A204.1 (cell line): ENCODE results near the gene NIPA2.

Experiments used
- FAIRE-seq: peaks from 2 replicates; lab custom pipeline; 2012; peaks lifted over from hg19 to GRCh38; lab: Jason Lieb, UNC

Gene NIPA2

DNA sequence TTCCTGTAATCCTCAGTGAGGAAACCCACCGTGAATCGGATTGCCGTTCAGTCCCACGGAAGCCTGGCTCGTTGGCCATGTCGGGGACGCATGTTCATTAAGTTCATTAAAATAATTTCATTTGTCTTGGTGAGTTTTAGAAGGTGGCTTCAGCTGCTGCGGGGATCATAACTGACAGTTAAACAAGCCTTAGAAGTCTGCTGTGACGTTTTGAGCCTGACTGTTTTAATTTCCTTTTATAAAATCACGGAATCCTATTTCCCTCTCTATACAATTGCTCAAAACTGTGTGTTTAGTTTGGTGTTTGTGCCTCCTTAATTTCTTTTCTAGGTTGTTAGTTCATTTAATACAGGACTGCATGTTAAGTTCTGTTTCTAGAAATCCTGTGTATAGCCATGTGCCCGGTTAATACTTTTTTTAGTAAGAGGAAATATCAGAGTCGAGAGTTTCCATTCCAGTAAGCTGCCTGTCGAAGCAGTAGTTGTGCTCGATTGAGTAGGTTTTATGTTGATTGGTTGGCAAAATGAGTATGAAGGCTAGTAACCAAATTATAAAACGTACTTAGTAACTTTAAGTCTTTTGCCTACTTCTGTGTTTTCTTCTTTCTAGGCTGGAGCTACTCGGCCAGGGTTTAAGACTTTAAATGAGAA, 705 bp downstream of the NIPA2 start:
- no peak for FAIRE-seq

DNA sequence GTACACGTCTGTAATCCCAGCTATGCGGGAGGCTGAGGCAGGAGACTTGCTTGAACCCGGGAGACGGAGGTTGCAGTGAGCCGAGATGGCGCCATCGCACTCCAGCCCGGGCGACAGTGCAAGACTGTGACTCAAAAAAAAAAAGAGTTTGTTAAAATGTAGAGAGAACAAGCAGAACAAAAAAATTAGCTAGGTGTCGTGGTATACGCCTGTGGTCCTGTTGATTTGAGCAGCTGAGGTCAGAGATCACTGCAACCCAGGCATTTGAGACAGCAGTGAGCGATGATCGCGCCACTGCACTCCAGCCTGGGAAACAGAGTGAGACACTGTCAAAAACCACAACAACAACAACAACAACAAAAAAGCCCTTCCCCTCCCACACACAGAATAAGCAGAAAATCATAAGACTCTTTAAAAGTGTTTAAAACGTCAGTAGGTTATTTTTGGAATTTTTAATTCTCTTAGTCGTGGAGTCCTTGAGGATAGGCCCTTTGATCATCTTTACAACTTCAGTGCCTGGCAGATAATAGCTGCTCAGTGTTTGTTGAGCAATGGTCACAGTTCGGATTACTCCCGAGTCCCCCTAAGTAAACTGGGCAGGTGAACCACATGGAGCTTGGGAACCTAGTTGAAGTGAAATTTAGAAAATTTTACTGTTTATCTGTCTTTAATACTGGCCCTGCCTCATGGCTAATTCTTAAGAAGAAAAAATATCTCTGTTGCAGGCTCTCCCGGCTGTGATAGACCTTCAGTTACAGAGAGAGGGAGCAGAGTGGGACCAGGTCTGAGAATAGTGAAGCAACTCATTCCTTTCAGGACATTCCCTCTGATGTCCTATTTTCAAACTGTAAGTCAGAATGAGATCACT, 6.2 kb downstream of the NIPA2 start:
- no peak for FAIRE-seq

DNA sequence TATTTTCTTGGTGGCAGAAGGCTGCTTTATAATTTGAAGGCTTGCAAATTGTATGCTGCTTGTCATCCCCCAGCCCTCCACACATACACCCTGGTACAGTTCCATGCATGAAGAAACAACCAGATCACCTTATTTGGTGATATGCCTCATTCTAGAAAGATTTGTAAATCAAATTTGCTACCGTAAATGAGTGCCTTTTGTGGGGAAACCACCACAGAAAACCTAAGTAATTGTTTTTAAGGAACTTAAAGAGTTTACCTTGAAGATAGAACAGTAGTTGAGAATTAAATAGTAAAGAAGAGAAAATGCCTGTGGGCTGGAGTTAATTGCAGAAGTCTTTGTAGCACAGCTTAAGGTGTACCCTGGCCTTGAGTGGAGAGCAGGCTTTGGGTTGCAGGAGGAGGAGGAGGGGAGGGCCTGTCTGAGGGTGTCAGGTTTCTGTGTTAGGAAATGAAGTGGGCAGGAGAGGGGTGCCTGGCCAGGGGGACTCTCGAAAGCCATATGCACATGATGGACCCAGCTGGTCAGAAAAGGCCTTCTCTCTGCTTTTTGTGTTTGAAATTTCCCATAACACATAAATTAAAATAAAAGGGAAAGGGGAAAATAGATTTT, 6.9 kb downstream of the NIPA2 start:
- no peak for FAIRE-seq

DNA sequence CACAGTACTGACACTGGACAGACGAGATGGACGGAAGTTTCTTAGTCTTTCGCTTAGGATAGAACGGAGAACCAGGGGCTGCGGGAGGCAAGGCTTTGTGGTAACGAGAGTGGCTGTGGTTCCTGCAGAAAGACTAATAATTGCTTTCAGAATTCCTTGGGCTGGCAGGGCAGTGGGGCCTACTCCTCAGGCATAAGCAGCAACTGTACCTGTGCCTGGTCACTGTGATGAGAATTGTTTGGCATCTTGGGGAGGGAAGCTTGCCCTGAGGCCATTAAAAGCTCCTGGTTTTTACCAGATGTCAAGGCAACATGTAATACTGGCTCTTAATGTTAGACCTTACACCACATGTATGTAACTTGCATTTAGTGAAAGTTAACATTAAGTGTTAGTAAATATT, 7.6 kb downstream of the NIPA2 start:
- FAIRE-seq: no peak

DNA sequence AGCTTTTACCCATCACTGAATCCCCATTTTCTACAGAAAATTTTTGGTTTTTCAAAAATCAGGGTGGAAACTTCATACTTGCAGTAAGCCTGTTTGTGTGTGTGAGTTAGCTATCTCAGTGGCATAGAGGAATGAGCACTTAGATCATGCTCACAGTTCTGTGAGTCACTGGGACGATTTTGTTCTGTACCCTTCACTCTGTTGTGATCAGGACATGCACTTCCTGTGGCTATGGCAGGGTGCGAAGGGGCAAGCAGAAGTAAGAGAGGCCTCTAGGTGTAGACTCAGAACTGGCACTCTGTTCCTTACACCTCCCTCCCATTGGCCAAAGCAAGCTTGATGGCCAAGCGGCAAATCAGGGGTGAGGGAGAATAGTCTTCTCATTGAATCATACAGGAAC, 11.6 kb downstream of the NIPA2 start:
- FAIRE-seq: no peak

DNA sequence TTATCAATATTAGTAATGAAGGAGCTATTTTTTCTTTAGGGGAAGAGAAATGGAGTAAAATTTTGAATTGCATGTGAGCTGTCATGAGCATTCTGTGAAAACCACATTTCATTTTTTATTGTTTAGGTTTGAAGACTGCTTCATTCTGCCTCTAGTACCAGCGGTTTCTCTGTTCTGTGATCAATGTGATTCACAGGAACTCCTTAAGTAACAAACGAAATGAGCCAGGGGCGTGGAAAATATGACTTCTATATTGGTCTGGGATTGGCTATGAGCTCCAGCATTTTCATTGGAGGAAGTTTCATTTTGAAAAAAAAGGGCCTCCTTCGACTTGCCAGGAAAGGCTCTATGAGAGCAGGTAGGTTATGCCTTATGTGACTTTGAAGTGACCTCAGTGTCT, 13.0 kb downstream of the NIPA2 start:
- no peak for FAIRE-seq

DNA sequence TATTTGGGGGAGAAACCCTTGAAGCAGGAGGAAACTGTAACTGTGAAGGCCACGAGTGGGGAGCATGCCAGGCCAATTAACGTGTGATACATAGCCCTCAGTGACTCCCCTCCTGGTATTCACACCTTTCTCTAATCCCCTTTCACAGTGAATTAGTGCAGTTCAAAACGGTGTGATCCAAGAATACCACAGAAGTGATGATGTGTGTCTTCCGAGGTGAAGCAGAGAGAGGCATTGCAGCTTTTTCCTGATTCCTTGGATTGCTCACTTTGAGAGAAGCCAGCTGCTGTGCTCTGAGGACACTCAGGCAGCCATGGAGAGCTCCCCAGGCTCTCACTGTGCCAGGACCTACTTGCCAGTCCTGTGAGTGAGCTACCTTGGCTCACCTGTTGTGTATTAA, 17.3 kb downstream of the NIPA2 start:
- no peak for FAIRE-seq

DNA sequence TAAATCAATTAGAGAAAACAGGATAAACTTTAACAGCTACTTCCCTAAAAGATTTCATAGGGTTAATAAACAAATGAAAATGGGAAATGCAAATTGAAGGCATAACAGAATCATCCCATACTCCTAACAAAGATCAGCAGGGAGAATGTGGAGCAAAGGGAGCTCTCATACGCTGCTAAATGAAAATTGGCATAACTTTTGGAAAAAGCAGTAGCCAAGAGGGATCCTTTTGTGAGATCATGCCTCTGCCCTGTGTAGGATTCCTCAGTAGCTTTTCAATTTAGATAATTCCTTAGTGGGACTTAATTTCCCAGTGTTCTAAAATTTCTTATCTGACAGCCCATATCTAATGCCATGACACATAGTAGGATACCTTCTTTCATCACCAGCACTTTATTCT, 18.2 kb downstream of the NIPA2 start:
- no peak for FAIRE-seq

DNA sequence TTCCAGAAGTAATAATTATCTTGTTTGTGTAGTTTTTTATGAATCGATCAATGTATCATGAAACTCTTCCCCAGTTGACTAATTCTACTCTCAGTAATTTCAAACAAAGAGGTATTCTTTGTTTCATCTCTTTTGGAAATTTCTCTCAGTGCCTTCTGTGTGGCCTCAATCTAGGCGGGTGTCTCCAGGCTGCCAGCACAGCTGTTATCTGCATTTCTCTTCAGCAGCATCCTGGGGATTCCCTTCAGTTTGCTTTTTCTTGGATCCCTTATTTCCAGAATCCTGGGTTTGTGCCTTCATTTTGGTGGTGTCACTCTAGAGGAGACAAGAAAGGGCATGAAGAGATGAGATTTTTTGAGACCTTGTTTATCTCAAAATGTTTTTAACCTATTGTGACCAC, 22.7 kb downstream of the NIPA2 start:
- no peak for FAIRE-seq

DNA sequence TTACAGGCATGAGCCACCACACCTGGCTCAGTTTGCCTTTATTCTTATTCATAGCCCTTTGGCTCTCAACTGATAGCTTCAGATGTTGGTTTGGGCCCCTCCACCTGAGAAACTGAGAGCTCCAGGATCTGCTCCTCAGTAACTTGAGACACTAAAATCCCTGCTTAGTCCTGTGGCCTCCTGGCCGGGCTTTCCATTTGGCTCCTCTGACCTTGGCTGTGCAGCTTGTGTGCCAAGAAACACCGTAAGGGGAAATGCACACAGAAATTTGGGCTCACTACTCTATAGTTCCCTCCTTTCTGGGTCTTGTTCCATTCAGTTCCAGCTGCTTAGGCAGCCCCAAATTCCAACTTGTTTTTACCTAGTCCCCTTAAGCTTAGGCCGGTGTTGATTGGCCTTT, 24.9 kb downstream of the NIPA2 start:
- no peak for FAIRE-seq

DNA sequence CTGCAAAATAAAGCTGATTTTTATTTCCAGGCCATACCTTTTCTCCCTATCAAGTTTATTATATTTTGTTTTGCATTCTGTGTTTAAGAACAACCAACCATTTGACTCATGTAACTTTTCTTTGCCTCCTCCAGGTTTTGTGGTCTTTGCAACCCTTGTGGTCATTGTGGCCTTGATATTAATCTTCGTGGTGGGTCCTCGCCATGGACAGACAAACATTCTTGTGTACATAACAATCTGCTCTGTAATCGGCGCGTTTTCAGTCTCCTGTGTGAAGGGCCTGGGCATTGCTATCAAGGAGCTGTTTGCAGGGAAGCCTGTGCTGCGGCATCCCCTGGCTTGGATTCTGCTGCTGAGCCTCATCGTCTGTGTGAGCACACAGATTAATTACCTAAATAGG, 27.6 kb downstream of the NIPA2 start:
- no peak for FAIRE-seq

DNA sequence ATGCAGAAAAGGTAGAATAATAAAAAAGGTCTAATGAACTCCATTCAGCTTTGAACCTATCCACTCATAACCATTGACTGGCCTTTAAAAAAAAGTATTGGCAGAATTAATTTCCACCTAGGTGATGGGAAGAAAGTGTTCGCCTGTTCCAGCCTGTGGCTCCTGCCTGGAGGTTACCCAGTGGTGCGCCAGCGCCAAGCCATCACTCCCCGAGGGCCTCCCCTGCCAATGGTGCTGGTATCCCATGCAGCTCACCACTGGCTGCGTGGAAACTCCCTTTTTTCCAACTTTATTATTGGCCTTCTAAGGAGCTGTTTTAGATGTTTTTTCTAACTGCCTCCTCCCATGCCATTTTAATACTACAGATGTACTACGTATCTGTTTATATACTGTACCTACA, 29.4 kb downstream of the NIPA2 start:
- no peak for FAIRE-seq

DNA sequence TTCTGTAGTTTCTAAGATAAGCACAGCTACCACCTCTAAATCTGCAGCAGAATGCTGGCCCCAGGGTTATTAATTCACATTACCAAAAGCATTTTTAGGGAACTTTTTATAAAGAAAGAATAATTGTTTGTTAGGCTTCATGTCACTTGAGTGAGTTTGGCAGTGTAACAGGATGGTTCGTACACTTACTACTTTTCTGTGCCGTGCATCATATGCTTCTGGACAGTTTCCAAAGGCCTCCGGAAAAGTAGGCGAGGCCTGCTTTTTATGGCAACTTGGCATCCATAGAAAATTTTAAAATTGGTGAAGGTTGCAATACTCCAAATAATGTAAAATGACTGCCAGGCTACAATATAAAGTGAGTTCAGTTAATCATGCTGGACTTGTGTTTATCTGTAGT, 30.0 kb downstream of the NIPA2 start:
- FAIRE-seq: no peak

DNA sequence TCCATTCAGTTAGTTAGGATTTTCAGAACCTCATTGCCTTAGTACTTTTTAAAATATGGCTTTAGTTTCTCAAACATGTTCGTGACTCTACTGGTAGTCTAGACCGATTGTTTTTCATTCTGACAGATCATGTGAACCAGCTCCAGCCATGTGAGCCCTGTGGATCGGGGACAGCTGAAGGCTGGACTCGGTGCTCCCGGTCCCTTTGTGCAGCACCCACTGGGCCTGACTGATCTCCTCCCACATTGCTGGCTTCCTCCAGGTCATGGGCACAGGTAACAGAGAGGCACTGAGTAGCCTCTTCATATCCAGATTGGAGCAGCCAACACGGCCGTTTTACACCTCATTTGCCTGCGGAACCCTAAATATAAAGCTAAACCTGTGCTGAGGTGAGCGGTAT, 30.5 kb downstream of the NIPA2 start:
- no peak for FAIRE-seq

DNA sequence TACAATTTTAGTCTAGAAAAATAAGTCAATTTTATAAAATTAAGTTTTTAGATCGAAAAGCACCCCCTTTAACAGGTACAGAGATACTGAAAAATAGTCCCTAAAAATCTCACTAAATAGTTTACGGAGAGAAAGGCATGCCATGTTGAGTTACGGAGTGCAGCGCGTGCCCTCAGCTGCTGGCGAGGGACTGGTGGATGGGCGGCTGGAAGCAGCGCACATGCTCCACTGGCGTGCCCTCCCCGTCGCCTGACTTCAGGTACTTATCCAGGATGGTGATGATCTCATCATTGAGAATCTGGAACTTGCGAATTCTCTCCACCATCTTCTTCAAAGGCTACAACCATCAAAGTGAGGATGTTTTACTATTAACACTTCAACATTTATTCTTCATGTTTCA, 31.4 kb downstream of the NIPA2 start:
- FAIRE-seq: no peak

DNA sequence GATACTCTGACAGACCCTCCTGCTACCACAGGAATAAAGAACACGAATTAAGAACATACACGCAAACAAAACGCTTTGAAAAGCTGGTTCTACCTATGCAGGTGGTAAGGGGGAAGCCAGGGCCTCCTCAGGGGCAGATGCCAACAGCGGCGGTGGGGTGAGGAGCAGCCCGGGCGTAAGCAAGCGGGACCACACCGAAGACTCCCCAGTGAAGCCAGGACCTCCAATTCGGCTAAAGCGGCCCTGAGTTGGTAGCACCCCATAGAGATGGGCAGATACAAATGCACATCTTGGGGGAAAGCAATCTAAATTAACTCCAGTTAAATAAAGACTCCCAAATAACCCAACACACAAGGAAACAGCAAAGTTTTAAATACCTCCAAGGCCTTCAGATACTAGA, 32.4 kb downstream of the NIPA2 start:
- no peak for FAIRE-seq

DNA sequence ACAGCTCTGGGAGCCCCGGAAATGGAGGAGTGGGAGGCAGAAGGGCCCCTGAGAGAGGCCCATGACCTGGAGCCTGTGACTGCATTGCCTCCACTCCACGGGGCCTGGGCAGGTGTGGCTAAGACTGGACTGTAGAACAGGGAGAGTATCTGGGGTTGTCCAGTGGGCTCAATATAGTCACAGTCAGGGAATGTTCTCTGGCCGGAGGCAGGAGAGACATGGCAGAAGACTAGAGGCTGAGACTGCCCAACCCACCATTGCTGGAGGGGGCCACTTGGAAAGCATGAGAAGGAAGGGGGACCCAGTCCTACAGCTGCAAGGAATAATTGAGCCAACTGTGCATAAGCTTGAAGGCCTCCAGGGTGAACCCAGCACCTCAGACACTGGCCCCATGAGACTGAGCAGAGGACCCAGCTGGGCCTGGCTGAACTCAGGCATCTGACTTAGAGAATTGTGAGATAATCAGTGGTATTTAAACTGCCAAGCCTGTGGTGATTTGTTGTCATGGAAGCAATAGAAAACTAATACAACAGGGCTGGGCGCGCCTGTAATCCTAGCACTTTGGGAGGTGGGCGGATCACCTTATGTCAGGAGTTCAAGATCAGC, 33.1 kb downstream of the NIPA2 start:
- no peak for FAIRE-seq

DNA sequence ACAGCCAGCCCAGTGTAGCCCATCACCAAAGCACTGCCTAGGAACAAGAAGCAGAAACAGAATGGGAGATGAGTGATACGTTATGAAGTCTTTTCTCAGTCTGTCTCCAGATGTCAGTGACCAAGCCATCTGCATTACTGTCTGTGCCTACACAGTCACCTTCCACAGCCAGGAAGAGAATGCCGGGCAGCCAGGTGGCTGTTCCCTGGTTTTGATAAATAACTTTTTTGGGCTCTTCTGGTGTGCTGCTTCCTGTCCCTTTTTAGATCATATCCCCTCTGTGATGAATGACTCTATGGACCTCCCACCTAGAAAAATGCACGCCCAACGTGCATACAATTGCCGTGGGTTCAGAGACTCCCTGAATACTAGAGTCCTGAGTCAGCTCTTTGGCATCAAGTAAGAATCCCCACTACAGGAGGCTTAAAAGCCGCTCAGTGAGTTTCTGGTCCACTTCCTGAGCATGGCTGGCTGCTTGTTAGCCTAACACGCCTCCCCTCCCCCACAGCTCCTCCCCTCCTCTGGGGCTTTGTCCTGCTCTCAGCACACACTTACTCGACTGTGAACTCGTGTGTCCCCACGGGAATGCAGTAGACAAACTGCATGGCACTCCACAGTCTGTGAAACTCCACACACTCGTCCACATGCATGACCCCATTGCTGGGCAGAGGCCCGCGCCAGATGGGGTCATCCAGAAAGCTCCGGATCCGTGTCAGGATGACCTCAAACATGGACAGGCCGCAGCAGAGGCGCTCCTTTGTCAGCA, 34.7 kb downstream of the NIPA2 start:
- no peak for FAIRE-seq

DNA sequence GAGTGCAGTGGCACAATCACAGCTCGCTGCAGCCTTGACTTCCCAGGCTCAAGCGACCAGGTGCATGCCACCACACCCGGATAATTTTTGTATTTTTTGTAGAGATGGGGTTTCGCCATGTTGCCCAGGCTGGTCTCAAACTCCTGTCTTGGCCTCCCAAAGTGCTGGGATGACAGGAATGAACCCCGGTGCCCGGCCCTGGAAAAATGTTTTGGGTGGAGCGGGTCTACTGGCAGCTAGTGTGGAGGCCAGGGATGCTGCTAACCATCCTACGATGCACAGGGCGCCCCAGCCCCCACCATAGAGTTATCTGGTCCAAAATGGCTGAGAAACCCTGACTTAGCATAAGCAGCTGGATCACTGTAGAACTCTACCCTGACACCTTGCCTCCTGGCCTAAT, 35.4 kb downstream of the NIPA2 start:
- FAIRE-seq: no peak

DNA sequence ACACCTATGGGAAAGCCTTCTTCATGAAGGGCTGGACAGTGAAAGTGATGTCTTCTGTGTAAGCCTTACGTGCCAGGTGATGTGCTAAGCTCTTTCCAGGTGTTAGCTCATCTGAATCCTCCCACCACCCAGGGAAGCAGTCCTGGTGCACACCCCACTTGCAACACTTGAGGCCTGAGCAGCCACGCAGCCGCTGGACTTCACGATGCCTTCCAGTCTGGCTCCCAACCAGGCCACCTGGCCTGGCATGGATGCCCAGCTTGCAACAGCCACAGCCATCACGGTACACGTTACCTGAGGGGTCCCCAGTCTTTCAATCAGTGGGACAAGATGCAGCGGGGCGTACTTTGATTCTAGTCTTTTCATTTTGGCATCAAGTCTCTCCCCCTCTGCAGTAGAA, 35.8 kb downstream of the NIPA2 start:
- no peak for FAIRE-seq

DNA sequence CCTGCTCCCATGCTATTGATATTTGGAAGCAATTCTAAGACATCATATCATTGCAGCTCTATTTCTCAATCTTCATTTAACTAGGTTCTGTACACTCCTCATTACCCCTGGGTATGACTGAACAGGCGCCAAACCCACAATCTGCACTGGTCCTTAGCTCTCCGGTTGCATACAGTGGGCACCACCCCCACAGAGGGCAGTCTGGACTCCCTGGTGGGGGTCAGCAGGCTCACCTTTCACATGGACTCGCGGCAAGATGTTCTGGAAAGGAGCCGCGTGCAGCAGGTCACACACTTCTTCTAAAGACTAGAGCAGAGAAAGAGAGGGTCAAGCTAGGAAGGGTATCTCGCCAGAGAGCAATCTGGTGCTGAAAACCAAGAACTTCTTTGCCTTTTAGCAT, 36.5 kb downstream of the NIPA2 start:
- FAIRE-seq: no peak

DNA sequence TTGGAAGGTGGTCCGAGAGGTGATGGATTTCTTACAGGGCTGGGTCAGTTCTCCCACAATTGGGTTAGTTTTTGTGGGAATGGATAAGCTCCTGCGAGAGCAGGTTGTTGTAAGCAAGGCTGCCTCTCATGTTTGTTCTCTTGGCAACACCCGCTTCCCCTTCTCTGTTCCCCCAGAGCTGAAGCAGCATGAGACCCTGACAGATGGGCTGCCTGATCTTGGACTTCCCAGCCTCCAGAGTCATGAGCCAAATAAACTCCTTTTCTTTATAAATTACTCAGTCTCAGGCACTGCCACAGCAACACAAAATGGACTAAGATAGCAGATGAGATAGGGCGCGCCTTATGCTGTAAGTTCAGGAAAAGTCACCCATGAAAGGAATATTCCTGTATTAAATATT, 38.7 kb downstream of the NIPA2 start:
- FAIRE-seq: no peak

DNA sequence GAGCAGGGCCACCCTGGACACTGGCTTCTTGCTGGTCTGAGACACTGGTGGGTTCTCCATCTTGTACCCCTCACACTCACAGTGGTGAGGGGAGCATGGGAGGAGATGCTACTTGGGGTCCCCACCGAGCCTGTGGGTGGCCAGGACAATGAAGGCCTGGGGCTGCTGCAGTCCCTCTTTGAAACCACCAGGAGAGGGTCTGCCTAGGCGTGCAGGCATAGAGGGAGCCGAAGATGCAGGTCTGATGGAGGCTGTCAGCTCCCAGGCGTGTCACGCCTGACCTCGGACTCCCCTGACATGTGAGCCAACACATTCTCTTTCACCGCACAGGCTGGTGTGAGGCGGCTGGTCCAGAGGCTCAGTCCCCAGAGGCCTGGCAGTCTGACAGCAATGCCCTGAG, 39.1 kb downstream of the NIPA2 start:
- no peak for FAIRE-seq
